Hindlimb muscle (tissue), 1 donor: Measurements from ENCODE around the gene BDP1. TPM values are rescaled to one million over a fixed set of nuclear protein-coding genes. Genes with fewer than 3 reads are reported as not detected.
A peak's percentile ranks its signal among the peaks of the same experiment; 100 is the strongest.
"Not testable (repeated sequence)": the region's sequence is repeated elsewhere in the genome, so short reads cannot be mapped to it uniquely, and the experiment has no call there.

ENCODE experiments used
- DNase-seq: peaks from one replicate; pipeline ENCODE4 v3.0.0-alpha.2; 2013
- polyA plus RNA-seq: library from polyadenylated mRNA; unstranded; fragments of 120-200 nt; gene quantifications from one replicate; pipeline ENCODE4 v1.2.1, GENCODE V29; 2013; ENCODE audit not compliant: insufficient read length

The BDP1 gene, protein sequence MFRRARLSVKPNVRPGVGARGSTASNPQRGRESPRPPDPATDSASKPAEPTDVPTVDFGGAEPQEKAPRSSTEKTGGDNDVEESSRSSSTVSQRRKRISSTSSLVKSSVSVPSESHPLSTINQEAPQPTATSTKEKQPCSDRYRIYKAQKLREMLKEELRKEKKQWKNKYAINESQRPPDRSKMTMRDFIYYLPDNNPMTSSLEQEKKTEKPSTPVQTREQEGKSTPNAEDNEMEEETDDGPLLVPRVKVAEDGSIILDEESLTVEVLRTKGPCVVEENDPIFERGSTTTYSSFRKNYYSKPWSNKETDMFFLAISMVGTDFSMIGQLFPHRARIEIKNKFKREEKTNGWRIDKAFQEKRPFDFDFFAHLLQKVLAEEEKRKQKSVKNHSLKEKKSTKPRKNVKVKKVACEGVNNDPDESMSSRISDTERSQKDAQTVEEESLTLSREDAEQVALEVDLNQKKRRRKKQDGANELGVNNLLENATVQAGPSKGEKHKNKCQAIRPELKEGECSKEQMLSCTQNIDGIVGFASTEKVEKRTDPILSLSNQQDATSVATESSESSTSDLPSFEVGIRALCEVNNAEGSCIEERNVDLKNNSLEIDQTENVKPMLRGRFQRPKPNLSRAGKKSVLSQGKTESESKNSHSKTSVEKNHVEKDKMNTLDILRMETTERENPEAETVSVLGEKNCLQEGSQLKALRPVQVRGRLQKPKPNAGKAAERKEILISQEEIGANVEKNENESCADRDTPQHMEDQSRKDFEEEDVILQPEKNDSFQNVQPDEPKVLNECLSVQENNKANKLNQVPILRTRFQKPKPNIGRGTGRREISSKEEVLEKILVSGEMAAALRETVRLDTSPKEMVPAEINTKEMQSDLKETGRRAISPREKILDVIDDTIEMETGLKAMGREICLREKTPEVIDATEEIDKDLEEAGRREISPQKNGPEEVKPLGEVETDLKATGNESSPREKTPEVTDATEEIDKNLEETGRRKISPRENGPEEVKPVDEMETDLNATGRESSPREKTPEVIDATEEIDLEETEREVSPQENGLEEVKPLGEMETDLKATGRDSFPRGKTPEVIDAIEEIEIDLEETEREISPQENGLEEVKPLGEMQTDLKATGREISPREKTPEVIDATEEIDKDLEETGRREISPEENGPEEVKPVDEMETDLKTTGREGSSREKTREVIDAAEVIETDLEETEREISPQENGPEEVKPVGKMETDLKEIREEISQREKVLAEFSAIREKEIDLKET (N-terminal part only)
- polyA plus RNA-seq, result 22.0 TPM

- DNase-seq, result peak; percentile 97
Observed at GRCh38 chr5:71455427-71456361, at the start of gene BDP1. BDP1 (plus strand) TSS chr5:71455651; CDS start chr5:71455878, 227 bp downstream.

GRCh38 chr5:71410088-71410487 lies 45.4 kb upstream of the BDP1 start:
- not testable (repeated sequence) for DNase-seq

DNA sequence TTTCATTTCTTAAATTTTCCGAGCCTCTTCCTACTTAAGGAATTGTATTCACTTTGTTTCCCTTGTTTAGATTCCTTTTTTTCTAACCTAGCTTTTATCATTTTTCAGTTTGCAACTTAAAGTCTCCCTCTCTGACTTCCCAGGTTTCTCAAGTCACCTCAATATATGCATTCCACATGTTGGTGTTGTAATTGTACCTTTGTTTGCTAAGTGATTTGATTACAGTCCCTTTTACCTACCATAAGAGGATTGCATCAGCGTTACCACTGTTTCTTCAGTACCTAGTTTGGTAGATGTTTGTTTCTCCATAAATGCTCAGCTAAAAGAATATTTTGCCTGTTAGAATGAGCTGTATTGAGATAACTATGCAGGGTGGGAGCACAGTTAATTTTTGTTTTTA lies 39.8 kb upstream of the BDP1 start:
- DNase-seq, result not testable (repeated sequence)

- not testable (repeated sequence) for DNase-seq
Observed at GRCh38 chr5:71418026-71418425, 37.4 kb upstream of the BDP1 start.

DNA sequence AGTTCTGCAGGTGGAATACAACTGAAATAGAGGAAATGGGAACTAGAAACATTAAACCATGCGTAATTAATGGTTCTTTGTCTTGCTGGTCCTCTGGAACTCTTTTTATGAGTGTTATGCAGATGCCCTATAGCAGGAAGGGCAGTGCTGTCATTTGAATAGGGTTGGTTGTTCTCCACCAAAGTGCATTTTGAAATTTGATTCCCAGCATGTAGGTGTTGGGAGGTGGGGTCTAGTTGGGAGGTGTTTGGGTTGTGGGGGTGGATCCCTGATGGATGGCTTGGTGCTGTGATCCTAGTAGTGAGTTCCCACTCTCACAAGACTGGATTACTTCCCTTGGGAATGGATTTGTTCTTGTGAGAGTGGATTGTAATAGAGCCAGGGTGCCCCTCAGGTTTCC lies 34.2 kb upstream of the BDP1 start:
- DNase-seq, result not testable (repeated sequence)

GRCh38 chr5:71423896-71424295 lies 31.6 kb upstream of the BDP1 start:
- not testable (repeated sequence) for DNase-seq

DNA sequence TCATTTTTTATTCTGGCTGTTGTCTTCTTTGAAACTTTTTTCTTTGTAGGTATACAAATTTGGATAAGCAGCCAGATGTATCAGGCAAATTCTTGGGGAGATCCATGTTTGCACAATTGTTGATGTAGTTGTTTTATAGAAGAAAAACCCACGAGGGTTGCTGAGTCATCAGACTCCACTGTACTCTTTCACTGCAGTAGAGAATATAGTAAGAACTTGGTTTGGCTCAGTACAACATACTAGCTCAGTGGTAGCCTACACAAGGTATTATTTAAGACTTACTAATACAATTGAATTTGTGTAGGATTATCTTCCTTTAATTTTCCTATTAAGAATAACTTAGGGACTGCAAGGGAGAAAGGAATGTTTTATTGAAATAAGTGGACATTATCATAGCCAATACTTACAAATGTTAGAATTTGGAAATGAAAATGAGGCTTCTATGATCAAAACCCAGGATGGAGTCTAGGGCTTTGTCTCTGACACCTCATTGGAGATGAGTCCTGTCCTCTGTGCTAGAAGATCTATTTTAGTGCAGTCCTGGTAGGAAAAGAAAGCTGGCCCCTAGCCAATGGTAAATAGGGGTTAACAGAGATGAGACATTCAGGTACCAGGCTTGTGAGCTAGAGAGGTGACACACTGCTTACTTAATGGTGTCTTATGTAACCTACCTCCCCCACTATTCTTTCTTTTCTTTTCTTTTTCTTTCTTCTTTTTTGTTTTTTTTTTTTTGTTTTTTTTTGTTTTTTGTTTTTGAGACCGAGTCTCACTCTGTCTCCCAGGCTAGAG lies 28.6 kb upstream of the BDP1 start:
- not testable (repeated sequence) for DNase-seq

DNA sequence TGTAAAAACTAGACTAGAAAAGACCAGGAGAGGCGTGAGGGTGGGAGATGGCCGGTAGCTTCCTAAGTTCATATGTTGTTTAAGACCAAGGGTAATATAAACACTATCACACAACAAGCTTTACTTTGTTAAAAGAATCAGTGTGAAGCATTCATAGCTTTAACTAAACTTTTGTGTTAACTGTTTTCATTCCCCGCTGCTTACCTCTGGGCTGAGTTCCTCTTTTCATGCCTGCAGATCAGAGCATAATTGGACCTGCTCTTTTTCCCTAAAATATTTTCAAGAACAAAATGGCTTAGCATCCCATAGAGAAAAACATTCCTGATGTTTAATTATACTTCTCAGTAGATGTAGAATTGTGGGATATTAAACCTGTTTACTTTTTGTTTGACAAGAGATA lies 23.0 kb upstream of the BDP1 start:
- not testable (repeated sequence) for DNase-seq

DNA sequence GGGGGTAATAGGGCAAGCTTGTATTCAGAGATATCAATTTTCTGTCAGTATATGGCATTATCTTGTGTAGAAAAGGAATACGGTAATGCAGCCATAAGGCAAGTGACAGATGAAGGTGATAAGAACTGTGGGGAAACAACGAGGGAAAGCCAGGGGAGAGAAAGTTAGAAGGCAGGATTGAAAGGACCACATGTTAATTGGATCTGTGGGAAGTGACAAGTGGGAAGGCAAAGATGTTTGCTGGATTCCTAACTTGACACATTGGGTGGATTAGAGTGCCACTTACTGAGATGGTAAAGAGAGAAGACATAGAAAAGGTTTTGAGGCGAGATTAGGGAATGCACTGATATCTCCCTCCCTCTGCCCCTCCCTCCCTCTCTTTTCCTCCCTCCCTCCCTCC lies 20.6 kb upstream of the BDP1 start:
- not testable (repeated sequence) for DNase-seq

DNA sequence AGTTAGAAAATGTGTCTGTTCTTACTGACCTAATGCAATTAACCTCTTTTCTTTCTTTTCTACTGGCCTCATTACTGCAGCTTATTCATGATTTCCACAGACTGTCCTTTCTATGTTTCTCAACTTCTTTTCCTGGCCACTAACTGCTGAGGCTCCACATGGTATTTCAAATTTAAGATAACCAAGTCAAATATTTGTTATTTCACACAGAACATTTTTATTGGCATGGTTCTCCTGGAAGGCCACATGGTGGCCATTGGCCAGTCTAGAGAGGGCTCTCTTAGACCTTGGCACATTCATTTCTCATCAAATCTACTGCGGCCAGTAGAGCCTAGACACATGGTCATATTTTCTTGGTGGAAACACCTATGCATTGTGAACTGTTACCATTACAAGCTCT lies 13.9 kb upstream of the BDP1 start:
- DNase-seq, result not testable (repeated sequence)

DNA sequence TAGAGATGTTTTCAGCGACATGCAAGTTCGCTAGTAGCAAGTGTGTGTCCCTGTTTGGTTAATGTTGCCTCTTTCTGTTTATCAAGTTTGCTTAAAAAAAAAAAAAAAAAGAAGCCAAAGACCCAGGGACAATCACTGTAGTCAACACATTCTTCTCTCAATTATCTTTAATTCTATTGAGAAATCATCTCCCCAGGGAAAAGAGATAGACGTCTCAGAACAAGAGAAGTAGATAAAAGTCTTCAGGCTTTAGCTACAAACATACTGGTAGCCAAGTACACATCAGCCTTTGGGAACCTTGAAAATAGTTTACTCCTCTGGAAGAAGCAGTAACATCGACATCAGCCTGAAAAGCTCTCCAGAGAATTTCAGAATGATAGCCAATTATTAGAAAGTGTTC lies 11.6 kb upstream of the BDP1 start:
- not testable (repeated sequence) for DNase-seq

DNA sequence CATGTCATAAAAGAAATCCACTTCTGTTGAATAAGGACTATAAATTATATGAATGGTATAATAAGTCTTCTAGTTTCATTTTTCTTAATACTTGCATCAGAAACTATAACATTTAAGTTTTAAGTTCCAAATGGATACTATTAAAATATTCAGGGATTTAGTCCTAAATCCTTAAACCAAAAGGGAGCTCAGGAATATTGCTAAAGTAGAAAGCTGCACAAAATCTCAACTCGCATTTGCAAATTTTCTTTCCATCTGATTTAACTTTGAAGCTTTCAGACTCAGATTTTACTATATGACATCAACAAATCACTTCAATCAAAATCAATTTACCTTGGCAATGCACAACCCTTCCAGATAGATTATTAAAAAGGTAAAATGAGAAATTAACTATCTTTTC lies 10.4 kb upstream of the BDP1 start:
- not testable (repeated sequence) for DNase-seq

DNA sequence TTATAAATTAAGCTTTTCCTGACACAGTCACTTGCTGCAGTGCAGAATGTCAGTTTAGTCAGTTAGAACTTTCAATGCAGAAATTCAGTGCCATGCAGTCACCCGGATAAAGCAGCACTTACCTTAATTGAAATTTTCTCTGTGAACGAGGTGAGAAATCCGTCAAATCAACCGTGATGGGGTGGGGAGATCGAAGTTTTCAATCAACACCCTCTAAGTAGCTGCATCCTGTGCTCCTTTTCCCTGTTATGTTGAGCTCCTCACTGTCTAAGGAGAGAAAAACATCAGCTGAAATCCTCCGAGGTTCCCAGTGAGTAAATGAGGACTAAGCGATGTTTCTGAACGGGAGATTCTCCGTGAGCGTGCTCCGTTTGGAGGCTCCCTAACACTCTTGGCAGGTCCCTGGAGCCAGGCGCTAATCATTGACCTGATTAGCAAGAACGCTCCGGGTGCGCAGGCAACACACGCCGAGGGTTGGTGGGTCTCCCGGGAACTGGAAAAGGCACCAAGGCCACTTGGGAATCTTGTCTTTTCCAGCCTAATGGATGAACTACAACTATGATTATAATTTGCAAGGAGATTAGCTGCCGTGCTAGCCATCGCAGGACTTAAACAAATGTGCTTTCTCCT lies 9.8 kb upstream of the BDP1 start:
- DNase-seq, result not testable (repeated sequence)

GRCh38 chr5:71446540-71447216 lies 8.8 kb upstream of the BDP1 start:
- DNase-seq, result not testable (repeated sequence)

- DNase-seq, result peak; percentile 14
Observed at GRCh38 chr5:71447218-71447808, 8.1 kb upstream of the BDP1 start.

DNA sequence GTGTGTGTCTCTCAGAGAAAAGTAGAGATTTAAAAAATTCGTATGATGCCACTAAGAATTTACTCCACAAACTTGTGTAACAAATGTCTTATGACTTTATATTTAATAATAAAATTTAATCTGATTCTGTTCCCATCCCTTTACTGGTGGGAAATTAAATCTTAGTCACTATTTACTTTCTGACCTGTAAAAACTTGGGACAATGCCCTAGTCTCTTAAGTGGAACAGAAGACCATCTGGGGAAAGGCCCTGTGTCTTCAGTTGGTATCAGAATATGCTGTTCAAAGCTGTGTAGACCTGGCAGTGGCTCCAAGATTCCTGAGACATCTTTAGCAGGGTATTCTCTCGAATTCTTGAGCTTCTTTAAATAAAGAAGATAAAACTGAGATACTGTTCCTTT lies 2.6 kb upstream of the BDP1 start:
- DNase-seq, result no peak

- DNase-seq, result no peak
Observed at GRCh38 chr5:71454913-71455312, 538 bp upstream of the BDP1 start.

DNA sequence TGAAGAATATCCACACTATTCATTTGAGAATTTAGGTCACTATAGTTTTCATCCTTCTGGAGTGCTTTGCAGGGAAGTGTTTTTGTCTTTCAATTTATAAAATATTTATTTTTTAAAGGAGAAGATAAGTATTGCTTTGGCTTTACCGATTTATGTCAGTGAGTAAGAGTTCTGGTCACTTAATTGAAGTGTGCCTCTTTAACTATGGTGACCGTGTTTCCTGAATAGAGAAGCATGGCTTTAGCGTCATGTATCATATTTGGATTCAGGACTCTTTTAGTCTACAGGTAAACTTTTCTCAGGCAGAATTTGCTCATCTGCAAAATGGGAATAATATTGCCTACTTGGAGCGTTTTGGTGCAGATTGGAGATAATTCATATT lies 902 bp downstream of the BDP1 start:
- no peak for DNase-seq

- DNase-seq, result no peak
Observed at GRCh38 chr5:71457106-71457505, 1.7 kb downstream of the BDP1 start.
